HL-60 (cell line): Measurements from ENCODE around the gene ANKS4B.
"Not testable (repeated sequence)": the region's sequence is repeated elsewhere in the genome, so short reads cannot be mapped to it uniquely, and the experiment has no call there.

Source experiments
- DNase-seq, 2 experiments: peaks; one replicate each; pipeline ENCODE4 v3.0.0-alpha.2; 2010 to 2020; ENCODE audit warnings: low read depth in 1 of 2, low spot score in 1 of 2
- H3K27ac ChIP-seq: fragments of 250-450 bp; sonication (Bioruptor Pico); replicated peaks from 2 replicates; pipeline ENCODE4 v1.5.1; 2020; ENCODE audit warnings: mild to moderate bottlenecking, moderate library complexity
- H3K27me3 ChIP-seq: fragments of 250-450 bp; sonication (Bioruptor Pico); 2 replicates; pipeline ENCODE4 v1.5.1; 2021; ENCODE audit warnings: mild to moderate bottlenecking, moderate library complexity; ENCODE audit not compliant: insufficient read depth, poor library complexity, severe bottlenecking
- H3K4me3 ChIP-seq: replicated peaks from 2 replicates; pipeline ENCODE4 v1.5.1; 2011; ENCODE audit warnings: mild to moderate bottlenecking, control low read depth, low read length; ENCODE audit not compliant: insufficient read depth
- CTCF ChIP-seq: IDR thresholded peaks from one replicate; pipeline ENCODE4 v1.5.1; 2011; ENCODE audit warnings: low read length, control low read depth, inconsistent platforms; ENCODE audit not compliant: insufficient read depth
- GABPA ChIP-seq: IDR thresholded peaks from 2 replicates; pipeline ENCODE4 v1.6.1; 2012; ENCODE audit warnings: low read depth
- POLR2AphosphoS5 ChIP-seq: IDR thresholded peaks from 2 replicates; pipeline ENCODE4 v1.6.1; 2012; ENCODE audit warnings: low read depth
- REST ChIP-seq: IDR thresholded peaks from 2 replicates; pipeline ENCODE4 v1.6.1; 2012; ENCODE audit warnings: low read depth; ENCODE audit not compliant: insufficient replicate concordance
- SPI1 ChIP-seq: IDR thresholded peaks from 2 replicates; pipeline ENCODE4 v1.6.1; 2012; ENCODE audit warnings: low read depth, mild to moderate bottlenecking, borderline replicate concordance

ANKS4B gene

GRCh38 chr16:21284414-21284813 is 50.9 kb downstream of the ANKS4B start:
- TF ChIP-seq POLR2AphosphoS5 (no peak), REST (no peak), SPI1 (no peak), GABPA (no peak), CTCF (no peak)
- no peak overlapping the region for H3K27ac ChIP-seq
- peaks cover 26% of the 10 kb centered on the region for H3K27me3 ChIP-seq
- DNase-seq = no peak
- no peak overlapping the region for H3K4me3 ChIP-seq

- H3K4me3 ChIP-seq = no peak overlapping the region
- no peak overlapping the region for H3K27ac ChIP-seq
These were observed 51.8 kb downstream of the ANKS4B start for GRCh38 chr16:21285314-21285713.

GRCh38 chr16:21289789-21290188 is 56.3 kb downstream of the ANKS4B start:
- not testable (repeated sequence) for H3K4me3 ChIP-seq, H3K27me3 ChIP-seq, H3K27ac ChIP-seq, DNase-seq

More at GRCh38 chr16:21285314-21285713, 51.8 kb downstream of the ANKS4B start:
- DNase-seq = no peak
- peaks cover 26% of the 10 kb centered on the region for H3K27me3 ChIP-seq
- TF ChIP-seq REST (no peak), SPI1 (no peak), CTCF (no peak), GABPA (no peak), POLR2AphosphoS5 (no peak)

GRCh38 chr16:21300309-21301167 is 67.0 kb downstream of the ANKS4B start:
- peak overlapping the region; percentile 85 for H3K27ac ChIP-seq

More at GRCh38 chr16:21300309-21301167, 67.0 kb downstream of the ANKS4B start:
- peak; percentile 96 to 99 for DNase-seq
- Histone ChIP-seq H3K27me3 (peaks cover 1% of the 10 kb centered on the region), H3K4me3 (peak overlapping the region; percentile 78)
- TF ChIP-seq SPI1 = peak; percentile 57; the same call in 1 of the 2 replicates
- TF ChIP-seq REST = no peak
- no peak for TF ChIP-seq GABPA
- TF ChIP-seq CTCF = peak; percentile 26
- peak; percentile 66 for TF ChIP-seq POLR2AphosphoS5
